ENCODE results near the gene POLD1. TPM values are rescaled to one million over a fixed set of nuclear protein-coding genes. Genes with fewer than 3 reads are reported as not detected.

POLD1 gene
- total and polyA plus RNA-seq, 2 donors (not counting 3 experiments of a cell fraction or from before 2014, with no cell fraction given): 40.9 to 63.9 TPM

GRCh38 chr19:50417111-50418081 is 33.2 kb downstream of the POLD1 start:
- Histone ChIP-seq H4K20me1 (replicated peaks; ENCODE audit: control insufficient read depth, extremely low read depth, insufficient read depth, low read length) (no peaks in the 10 kb centered on the region), H3K27me3 (ENCODE audit: control insufficient read depth in 2 of 2, insufficient read depth in 2 of 2, low read length in 2 of 2) (peaks cover 15 to 21% of the 10 kb centered on the region in 2 experiments), H3K36me3 (ENCODE audit: control insufficient read depth in 2 of 2, extremely low read depth in 1 of 2, insufficient read depth in 2 of 2, low read length in 2 of 2) (peaks cover 0 to 3% of the 10 kb centered on the region in 2 experiments), H3K4me2 (ENCODE audit: insufficient read depth, low read length) (no peak overlapping the region), H3K9me1 (replicated peaks; ENCODE audit: control insufficient read depth, extremely low read depth, insufficient read depth, low read length) (no peaks in the 10 kb centered on the region), H3K9ac (replicated peaks; ENCODE audit: extremely low read depth, insufficient read depth, low read length) (no peak overlapping the region), H3K4me3 (replicated peaks in 1 of 3; ENCODE audit: insufficient read depth in 1 of 3, low read depth in 1 of 3, low read length in 3 of 3) (no peak overlapping the region), H3K27ac (ENCODE audit: insufficient read depth, low read depth, low read length) (no peak overlapping the region), H3K4me1 (ENCODE audit: control insufficient read depth, extremely low read depth, insufficient read depth, low read length) (no peaks in the 10 kb centered on the region), H2AFZ (ENCODE audit: low read depth, low read length) (no peak overlapping the region), H3K79me2 (ENCODE audit: control insufficient read depth, insufficient read depth, low read length) (no peaks in the 10 kb centered on the region), H3K9me3 (replicated peaks; ENCODE audit: control insufficient read depth, insufficient read depth, low read length) (no peaks in the 10 kb centered on the region)
- dilution Hi-C loops (cut with MboI; ENCODE audit: extremely low pct_ligation_motif_present, low sequenced_read_pairs): no loop called here
- DNase-seq (ENCODE audit: low read depth, low spot score): no peak
- intact Hi-C loops (cut with micrococcal nuclease): no loop called here
- BruUV-seq (replicated peaks): no TSS peak
- POLR2A ChIA-PET: no interaction called here
- CTCF ChIA-PET: interaction anchor here (1.2 kb wide), 1 partner anchor 49 kb away, joined by 8 read pairs; no protein-coding TSS in a partner anchor
- TF ChIP-seq POLR2AphosphoS5 (IDR thresholded peaks at IDR 0.05; ENCODE audit: insufficient read depth, low read depth, low read length) (no peak), POLR2A (IDR thresholded peaks at IDR 0.05; ENCODE audit: low read depth, low read length) (no peak), EZH2 (IDR thresholded peaks at IDR 0.05; ENCODE audit: borderline replicate concordance, low read depth, low read length, severe bottlenecking) (no peak), JUN (IDR thresholded peaks at IDR 0.05; ENCODE audit: borderline replicate concordance, insufficient read depth, insufficient read length, low read depth) (no peak), FOS (IDR thresholded peaks at IDR 0.05; ENCODE audit: borderline replicate concordance, insufficient read depth, low read length) (no peak), GATA2 (IDR thresholded peaks at IDR 0.05; ENCODE audit: insufficient read depth, insufficient read length, low read depth, low read length) (no peak), MAX (IDR thresholded peaks at IDR 0.05; ENCODE audit: insufficient read depth, insufficient read length) (no peak), CTCF (IDR thresholded peaks at IDR 0.05; ENCODE audit: extremely low read depth in 1 of 2, insufficient read depth in 1 of 2, low read depth in 1 of 2, low read length in 2 of 2) (no peak), MYC (IDR thresholded peaks at IDR 0.05; ENCODE audit: low read depth, low read length) (no peak)
- no peak for FAIRE-seq
